DMS79 (cell line): ENCODE measurements around the gene POMZP3.
"Not testable (repeated sequence)": the region's sequence is repeated elsewhere in the genome, so short reads cannot be mapped to it uniquely, and the experiment has no call there.

ENCODE experiments used
- DNase-seq: peaks from one replicate; lab custom pipeline; 2025; lab: John Stamatoyannopoulos, UW

POMZP3 gene

DNA sequence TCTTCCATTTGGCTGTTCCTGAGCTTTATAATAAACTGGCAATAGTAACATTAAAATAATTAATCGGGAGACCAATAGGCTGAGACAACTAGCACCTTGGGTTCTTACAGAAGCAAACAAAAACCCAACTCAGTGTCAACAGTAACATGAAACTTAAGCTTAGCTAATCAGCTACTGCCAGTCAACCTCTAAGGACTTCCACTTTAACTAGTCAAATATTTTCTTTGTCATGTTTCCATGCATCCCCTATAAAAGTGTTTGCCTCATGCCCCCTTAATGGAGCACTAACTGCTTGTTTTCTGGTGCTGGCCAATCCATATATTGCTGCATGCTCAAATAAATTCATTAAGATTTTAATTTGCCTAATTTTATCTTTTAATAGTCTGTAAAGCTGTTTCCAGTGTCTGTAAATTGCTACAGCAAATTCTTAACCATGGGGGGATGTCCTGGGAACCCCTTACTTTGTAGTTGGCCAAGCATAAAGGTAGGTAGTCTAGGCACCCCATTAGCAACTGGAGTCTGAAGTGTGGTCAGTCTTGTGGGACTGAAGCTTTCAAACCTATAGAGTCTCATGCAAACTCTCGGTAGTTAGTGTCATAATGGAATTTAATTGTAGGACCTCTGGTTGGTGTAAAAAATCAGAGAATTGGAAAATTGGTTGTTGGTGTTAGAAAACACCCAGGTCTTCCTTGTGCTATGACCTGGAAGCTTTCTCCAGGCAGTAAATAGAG is 40.3 kb downstream of the POMZP3 start:
- not testable (repeated sequence) for DNase-seq

DNA sequence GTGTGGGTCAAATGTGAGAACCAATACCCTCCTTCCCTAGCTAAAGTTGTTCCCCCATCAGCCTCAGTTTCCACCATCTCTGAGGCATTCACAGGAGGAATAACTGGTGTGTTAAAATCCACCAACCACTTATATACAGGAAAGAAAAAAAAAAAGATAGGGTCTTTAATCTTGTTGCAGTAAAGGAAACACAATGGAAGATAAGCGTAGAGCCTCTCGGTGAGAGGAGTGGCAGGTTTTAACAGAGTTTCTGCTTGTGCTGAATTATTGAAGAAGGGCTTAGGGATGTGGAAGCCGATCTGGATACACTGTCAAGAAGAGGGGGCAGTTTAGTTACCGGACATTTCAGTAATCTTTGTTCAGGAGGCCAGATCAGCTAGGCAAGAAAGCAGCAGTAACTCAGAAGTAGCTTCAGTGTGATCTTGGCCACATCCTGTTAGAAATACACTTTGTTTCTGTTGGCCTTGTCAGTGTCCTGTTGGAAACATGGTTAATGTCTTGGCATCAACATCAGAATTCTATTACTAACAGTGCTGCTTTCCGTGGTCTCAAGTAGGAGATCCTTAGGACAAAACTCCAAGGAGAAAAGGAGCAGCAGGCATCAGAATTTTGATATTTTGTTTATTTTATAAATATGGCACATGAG is 43.3 kb downstream of the POMZP3 start:
- not testable (repeated sequence) for DNase-seq

DNA sequence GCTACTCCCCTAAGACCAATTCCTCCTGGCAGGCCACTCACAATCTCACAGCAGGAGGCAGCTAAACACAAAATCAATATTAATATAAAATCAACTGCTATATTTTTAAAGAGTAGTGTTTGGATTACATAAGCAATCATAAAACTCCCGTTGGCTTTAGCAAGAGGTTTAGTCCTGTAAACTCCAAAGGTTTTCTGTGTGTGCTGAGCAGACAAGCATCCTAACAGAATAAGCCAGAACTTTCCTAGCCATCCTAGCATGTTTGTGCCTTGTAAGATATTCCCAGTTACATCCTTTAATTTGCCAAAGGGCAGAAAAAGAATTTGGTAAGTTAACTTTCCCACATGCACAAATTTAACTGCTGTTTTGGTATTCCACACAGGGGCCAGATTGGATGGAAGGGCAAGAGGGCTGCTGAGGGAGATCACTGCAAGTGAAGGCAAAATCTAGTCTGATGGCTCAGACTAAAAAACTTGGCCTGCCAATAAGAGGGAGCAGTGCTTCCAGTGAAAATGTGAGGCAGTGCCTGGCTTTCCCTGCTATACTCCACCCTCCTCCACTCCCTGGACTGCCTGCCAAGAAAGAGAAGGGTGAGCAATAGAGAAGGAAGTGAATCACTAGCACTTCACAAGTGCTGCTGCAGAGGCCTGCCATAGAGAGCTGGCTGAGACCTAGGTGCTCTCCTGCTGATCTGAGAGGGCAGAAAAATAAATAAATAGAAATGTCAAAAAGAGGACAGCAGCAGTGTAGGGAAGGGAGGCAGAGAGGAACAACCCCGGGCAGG is 44.0 kb downstream of the POMZP3 start:
- peak; percentile 69 for DNase-seq

DNA sequence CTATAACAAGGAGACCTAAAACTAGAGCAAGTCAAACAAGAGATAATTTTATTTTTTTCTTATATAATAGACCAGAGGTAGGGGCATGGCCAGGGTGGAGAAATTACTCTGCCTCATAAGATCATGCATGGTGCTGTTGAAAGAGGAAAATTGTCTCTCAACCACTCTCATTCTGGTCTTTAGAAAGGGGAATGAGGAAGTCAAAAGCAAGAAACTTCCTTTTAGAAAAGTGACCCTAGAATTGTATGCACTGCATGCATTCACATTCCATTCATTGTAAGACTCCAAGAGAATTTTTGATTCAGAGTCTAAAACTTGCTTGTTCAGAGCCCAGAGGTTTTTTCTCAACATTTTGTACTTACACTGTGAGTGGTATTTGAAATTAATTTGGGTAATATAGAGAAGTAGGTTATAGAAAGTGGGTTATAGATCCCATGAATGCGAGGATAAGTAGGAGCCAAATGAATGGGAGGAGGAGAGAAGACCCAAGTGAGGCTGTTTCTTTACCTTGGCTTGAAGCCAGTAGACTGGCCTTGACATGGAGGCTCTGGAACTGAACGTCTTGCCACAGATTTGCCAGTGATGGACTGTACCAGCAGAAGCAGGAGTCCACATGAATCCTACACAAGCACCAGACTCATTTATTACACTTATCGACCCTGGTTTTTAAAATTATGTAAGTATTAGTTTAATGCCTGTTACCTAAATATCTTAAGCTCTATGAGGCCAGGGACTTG is 51.0 kb downstream of the POMZP3 start:
- not testable (repeated sequence) for DNase-seq

DNA sequence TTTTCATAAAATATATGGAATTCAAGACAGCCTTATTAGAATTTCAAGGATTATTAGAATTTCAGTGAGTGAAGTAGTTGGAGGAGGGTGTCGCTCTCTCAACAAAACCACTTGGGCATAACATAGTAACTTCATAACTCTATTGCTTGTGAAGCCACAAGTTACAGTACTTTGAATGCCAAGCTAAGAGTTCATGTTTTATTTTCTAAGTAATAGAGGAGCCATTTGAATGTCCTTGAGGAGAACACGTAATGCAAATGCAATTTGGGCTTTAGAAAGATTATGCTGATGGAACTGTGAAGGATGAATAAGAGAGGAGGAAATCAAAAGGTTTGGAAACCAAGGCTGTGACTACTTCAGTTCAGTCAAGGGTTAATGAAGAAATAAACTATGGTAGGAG is 51.6 kb downstream of the POMZP3 start:
- DNase-seq, result not testable (repeated sequence)

DNA sequence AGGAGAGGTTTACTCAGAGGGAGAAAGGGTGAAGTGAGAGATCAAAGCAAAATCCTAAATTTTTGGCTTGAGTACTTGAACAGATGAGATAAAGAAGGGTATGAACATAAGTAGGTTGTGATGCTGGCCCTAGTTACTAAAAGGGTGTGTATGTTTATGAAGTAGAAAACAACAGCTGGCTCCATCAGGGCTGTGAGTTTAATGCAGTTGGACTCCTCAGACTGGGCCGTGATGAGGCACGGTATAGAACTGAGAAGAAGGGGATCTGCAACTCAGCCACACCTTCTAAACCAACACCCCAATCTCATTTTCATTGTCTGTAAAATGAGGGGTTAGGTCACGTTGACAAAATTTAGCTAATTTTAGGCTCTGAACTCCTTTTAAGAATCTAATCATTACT is 54.8 kb downstream of the POMZP3 start:
- not testable (repeated sequence) for DNase-seq

DNA sequence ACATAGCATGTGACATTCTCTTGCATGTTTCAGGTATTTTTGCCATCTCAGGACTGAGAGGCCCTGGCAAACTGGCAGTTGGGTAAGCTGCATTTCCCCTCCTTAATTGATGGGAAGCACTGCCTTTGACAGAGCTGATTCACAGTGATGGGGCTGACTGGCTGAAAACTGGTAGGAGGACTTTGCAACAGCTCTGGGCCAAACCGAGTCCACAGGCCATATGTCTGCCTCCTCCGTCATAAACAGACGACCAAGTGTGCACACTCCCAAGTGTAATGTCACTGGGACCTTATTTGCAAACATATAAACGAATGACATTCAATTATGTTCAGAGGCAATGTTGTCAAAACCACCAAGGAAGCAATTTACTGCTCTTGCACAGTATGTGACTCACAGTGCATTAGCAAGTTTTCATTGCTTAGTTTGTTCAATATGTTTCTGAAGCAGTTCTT is 56.7 kb downstream of the POMZP3 start:
- DNase-seq, result not testable (repeated sequence)

DNA sequence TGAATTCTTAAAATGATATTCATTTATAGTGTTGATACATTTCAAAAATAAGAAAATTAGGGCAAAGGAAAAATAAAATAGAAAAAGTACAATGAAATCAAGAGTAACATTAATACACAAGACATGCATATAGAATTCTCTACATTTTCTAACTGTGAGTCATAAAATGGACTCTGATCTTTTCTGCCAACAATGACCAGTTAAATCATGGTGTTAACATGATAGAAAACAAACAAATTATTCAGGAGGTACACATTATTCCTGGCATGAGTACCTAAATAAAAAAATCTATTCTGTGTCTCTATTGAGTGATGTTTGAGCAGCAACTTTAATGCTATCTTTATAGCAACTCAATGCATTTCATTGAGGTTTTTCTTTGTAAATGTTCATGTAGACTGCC is 58.3 kb downstream of the POMZP3 start:
- DNase-seq, result not testable (repeated sequence)

DNA sequence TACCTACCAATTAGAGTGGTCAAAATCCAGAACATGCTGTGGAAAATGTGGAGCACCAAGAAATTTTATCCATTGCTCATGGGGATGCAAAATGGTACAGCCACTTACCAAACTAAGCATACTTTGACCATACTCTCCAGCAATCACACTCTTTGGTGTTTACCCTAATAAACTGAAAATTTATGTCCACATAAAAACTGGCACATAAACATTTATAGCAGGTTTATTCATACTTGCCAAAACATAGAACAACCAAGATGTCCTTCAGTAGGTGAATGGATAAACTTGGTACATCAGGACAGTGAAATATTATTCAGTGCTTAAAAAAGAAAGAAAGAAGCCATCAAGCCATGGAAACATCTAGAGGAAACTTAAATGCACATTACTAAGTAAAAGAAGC is 59.3 kb downstream of the POMZP3 start:
- DNase-seq, result not testable (repeated sequence)

DNA sequence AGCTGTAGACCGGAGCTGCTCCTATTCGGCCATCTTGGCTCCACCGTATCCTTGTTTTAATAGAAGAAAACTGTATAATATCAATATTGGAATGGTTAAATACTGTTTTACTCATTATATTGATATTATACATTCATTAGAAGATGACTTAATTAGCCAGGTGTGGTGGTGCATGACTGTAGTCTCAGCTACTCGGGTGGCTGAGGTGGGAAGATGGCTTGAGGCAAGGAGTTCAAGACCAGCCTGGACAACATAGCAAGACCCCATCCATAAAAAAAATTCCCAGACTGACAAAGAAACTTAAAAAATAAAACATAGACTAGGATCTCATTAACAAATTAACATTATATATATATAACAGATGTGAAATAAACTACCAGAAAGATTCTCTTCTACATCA is 59.8 kb downstream of the POMZP3 start:
- DNase-seq, result not testable (repeated sequence)

DNA sequence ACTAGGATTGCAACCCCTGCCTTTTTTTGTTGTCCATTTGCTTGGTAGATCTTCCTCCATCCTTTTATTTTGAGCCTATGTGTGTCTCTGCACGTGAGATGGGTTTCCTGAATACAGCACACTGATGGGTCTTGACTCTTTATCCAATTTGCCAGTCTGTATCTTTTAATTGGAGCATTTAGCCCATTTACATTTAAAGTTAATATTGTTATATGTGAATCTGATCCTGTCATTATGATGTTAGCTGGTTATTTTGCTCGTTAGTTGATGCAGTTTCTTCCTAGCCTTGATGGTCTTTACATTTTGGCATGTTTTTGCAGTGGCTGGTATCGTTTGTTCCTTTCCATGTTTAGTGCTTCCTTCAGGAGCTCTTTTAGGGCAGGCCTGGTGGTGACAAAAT is 62.1 kb downstream of the POMZP3 start:
- not testable (repeated sequence) for DNase-seq

DNA sequence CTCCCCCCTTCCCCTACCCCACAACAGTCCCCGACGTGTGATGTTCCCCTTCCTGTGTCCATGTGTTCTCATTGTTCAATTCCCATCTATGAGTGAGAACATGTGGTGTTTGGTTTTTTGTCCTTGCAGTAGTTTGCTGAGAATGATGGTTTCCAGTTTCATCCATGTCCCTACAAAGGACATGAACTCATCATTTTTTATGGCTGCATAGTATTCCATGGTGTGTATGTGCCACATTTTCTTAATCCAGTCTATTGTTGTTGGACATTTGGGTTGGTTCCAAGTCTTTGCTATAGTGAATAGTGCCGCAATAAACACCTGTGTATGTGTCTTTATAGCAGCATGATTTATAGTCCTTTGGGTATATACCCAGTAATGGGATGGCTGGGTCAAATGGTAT is 65.7 kb downstream of the POMZP3 start:
- not testable (repeated sequence) for DNase-seq

DNA sequence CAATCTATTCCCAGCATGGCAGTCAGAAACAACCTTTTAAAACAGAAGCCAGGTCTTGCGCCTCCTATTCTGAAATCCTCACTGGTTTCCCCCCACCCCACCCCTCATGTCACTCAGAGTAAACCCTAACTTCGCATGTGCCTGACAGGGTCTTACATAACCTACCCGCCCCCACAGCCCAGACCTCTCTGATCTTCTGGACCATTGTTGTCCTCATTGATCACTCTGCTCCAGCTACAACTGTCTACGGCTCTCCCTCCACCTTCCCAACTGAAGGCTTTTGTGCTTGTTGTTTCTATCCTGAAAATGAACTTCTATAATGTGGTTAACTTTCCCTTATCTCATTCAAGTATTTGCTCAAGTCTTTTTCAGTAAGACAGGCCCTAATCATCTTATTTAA is 66.9 kb downstream of the POMZP3 start:
- DNase-seq, result not testable (repeated sequence)
